ENCODE measurements around the gene GJC2.
A peak's percentile ranks its signal among the peaks of the same experiment; 100 is the strongest.

The GJC2 gene

GRCh38 chr1:228143480-228144192, 6.1 kb upstream of the GJC2 start:
- no peak for DNase-seq (ENCODE audit: low read depth)
- H3K4me3 ChIP-seq (ENCODE audit: low read depth, low read length), result no peak overlapping the region

GRCh38 chr1:228144193-228144992, 5.3 kb upstream of the GJC2 start:
- DNase-seq (ENCODE audit: low read depth), result no peak
- no peak overlapping the region for H3K4me3 ChIP-seq (ENCODE audit: low read depth, low read length)

- H3K4me3 ChIP-seq (ENCODE audit: low read depth, low read length), result no peak overlapping the region
- no peak for DNase-seq (ENCODE audit: low read depth)
Observed at GRCh38 chr1:228144993-228145343, 4.8 kb upstream of the GJC2 start.

- H3K4me3 ChIP-seq (ENCODE audit: low read depth, low read length), result no peak overlapping the region
- DNase-seq (ENCODE audit: low read depth), result no peak
Observed at GRCh38 chr1:228145463-228146416, 4.0 kb upstream of the GJC2 start.

- DNase-seq (ENCODE audit: low read depth), result no peak
- no peak overlapping the region for H3K4me3 ChIP-seq (ENCODE audit: low read depth, low read length)
Observed at GRCh38 chr1:228146417-228147150, 3.1 kb upstream of the GJC2 start.

- no peak overlapping the region for H3K4me3 ChIP-seq (ENCODE audit: low read depth, low read length)
- DNase-seq (ENCODE audit: low read depth), result no peak
Observed at GRCh38 chr1:228147151-228147693, 2.5 kb upstream of the GJC2 start.

- H3K4me3 ChIP-seq (ENCODE audit: low read depth, low read length), result no peak overlapping the region
- DNase-seq (ENCODE audit: low read depth), result no peak
Observed at GRCh38 chr1:228147768-228148167, 2.0 kb upstream of the GJC2 start.

GRCh38 chr1:228148196-228148861, 1.4 kb upstream of the GJC2 start:
- DNase-seq (ENCODE audit: low read depth), result no peak
- no peak overlapping the region for H3K4me3 ChIP-seq (ENCODE audit: low read depth, low read length)

GRCh38 chr1:228148935-228149405, 760 bp upstream of the GJC2 start:
- no peak overlapping the region for H3K4me3 ChIP-seq (ENCODE audit: low read depth, low read length)
- no peak for DNase-seq (ENCODE audit: low read depth)

- no peak for DNase-seq (ENCODE audit: low read depth)
- H3K4me3 ChIP-seq (ENCODE audit: low read depth, low read length), result no peak overlapping the region
Observed at GRCh38 chr1:228150120-228150460, 360 bp downstream of the GJC2 start.

GRCh38 chr1:228150461-228151179, 890 bp downstream of the GJC2 start:
- no peak overlapping the region for H3K4me3 ChIP-seq (ENCODE audit: low read depth, low read length)
- peak; percentile 76 for DNase-seq (ENCODE audit: low read depth)

GRCh38 chr1:228151180-228151925, 1.6 kb downstream of the GJC2 start:
- no peak overlapping the region for H3K4me3 ChIP-seq (ENCODE audit: low read depth, low read length)
- no peak for DNase-seq (ENCODE audit: low read depth)

- H3K4me3 ChIP-seq (ENCODE audit: low read depth, low read length), result no peak overlapping the region
- no peak for DNase-seq (ENCODE audit: low read depth)
Observed at GRCh38 chr1:228152097-228152917, 2.6 kb downstream of the GJC2 start.

- no peak overlapping the region for H3K4me3 ChIP-seq (ENCODE audit: low read depth, low read length)
- DNase-seq (ENCODE audit: low read depth), result no peak
Observed at GRCh38 chr1:228152918-228153258, 3.2 kb downstream of the GJC2 start.

GRCh38 chr1:228154021-228154669, 4.4 kb downstream of the GJC2 start:
- no peak overlapping the region for H3K4me3 ChIP-seq (ENCODE audit: low read depth, low read length)
- DNase-seq (ENCODE audit: low read depth), result no peak
